ENCODE data around the gene HPN. TPM values are rescaled to one million over a fixed set of nuclear protein-coding genes. Genes with fewer than 3 reads are reported as not detected.

Gene HPN
- total RNA-seq, 1 donor from 2014 or later, result 28.1 TPM

DNA sequence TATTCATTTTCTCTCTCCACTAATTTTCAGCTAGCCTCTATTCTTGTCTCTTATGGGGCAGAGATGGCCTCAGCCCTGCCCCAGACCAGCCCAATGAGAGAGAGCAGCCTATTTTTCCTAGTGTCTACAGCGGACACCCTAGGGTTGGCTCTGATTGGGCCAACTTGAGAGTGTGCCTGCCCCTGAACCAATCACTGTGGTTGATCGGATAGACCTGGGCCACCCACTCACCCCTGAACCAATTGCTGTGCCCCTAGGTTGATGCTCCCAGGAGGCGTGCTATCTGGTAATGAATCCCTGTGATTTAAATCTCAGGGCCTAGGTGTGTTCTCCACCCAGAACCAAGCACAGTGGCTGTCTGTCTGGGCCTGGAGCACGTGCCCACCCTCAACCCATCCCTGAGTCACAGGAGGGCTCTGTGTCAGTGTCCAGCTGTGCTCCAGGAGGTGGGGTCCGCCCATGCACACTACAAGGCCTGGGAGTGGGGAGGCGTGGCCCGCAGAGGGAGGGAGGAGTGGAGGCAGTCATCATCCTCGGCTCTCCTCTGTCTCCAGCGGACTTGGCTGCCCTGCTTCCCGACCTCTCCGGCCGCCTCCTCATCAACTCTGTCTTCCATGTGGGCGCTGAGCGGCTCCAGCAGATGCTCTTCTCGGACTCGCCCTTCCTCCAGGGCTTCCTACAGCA lies 26.1 kb upstream of the HPN start:
- Histone ChIP-seq H3K27ac (no peak overlapping the region), H3K4me3 (no peak overlapping the region), H3K36me3 (peaks cover 87% of the 10 kb centered on the region), H3K9me3 (no peaks in the 10 kb centered on the region), H3K4me1 (peaks cover 47% of the 10 kb centered on the region), H3K27me3 (ENCODE audit: low read depth) (no peaks in the 10 kb centered on the region)
- DNase-seq (no peak), ATAC-seq (no peak)
- no peak for TF ChIP-seq CTCF (IDR thresholded peaks at IDR 0.05)
- intact Hi-C loops (cut with DNase I), result no loop called here

DNA sequence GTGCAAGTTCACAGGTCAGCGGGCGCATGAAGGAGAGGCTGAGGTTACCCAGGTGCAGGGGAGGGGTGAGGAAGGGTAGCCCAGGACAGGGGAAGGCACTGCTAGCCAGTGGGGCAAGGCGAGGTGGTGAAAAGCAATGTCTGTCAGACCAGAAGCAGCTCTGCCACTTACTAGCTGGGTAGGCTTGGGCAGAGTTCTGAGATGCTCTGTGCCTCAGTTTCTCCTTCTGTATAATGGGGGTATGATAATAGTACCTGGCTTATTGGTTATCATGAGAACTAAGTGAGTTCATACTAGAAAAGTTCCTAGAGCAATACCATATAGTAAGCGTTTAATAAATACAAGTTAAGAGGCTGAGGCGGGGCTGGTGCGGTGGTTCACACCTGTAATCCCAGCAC lies 25.6 kb upstream of the HPN start:
- intact Hi-C loops (cut with DNase I), result no loop called here
- Histone ChIP-seq H3K4me3 (no peak overlapping the region), H3K4me1 (peaks cover 42% of the 10 kb centered on the region), H3K36me3 (peaks cover 87% of the 10 kb centered on the region), H3K9me3 (no peaks in the 10 kb centered on the region), H3K27ac (no peak overlapping the region), H3K27me3 (ENCODE audit: low read depth) (no peaks in the 10 kb centered on the region)
- no peak for TF ChIP-seq CTCF (IDR thresholded peaks at IDR 0.05)
- ATAC-seq (no peak), DNase-seq (no peak)

GRCh38 chr19:35017507-35017906 lies 24.0 kb upstream of the HPN start:
- H3K4me3 ChIP-seq, result no peak overlapping the region
- H3K36me3 ChIP-seq, result peaks cover 87% of the 10 kb centered on the region
- ATAC-seq (no peak), DNase-seq (no peak)
- no peaks in the 10 kb centered on the region for H3K9me3 ChIP-seq
- H3K27ac ChIP-seq, result no peak overlapping the region
- no peak for TF ChIP-seq CTCF (IDR thresholded peaks at IDR 0.05)
- intact Hi-C loops (cut with DNase I), result no loop called here
- no peaks in the 10 kb centered on the region for H3K27me3 ChIP-seq (ENCODE audit: low read depth)
- peaks cover 29% of the 10 kb centered on the region for H3K4me1 ChIP-seq

DNA sequence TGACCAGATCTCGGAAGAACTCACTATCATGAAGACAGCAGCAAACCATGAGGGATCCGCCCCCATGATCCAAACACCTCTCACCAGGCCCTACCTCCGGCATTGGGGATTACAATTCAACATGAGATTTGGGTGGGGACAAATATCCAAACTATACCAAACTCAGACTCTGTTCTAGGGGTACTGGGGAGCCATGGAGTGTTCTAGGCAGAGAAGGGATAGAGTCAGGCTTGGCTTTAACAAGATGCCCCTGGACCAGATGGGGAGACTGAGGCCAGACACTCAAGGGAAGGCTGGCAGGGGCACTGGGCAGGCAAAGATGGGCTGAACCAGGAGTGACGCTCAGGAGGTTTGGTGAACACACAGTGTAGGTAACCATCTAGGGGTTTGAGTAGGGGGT lies 23.1 kb upstream of the HPN start:
- Histone ChIP-seq H3K36me3 (peaks cover 96% of the 10 kb centered on the region), H3K4me3 (no peak overlapping the region), H3K4me1 (peaks cover 20% of the 10 kb centered on the region), H3K9me3 (no peaks in the 10 kb centered on the region), H3K27ac (no peak overlapping the region), H3K27me3 (ENCODE audit: low read depth) (no peaks in the 10 kb centered on the region)
- no peak for ATAC-seq
- intact Hi-C loops (cut with DNase I), result no loop called here
- no peak for DNase-seq
- no peak for TF ChIP-seq CTCF (IDR thresholded peaks at IDR 0.05)

DNA sequence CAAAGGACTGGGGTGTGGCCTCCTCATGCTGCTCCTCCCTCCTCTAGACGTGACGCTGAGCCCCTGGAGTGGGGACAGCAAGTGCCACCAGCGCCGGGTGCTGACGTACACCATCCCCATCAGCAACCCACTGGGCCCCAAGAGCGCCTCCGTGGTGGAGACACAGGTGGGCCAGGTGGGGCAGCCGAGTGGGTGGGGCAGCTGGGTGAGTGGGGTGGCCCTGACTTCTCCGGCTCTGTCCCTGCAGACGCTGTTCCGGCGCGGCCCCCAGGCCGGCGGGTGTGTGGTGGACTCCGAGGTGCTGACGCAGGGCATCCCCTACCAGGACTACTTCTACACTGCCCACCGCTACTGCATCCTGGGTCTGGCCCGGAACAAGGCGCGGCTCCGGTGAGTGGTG lies 22.4 kb upstream of the HPN start:
- Histone ChIP-seq H3K27me3 (ENCODE audit: low read depth) (no peaks in the 10 kb centered on the region), H3K4me1 (peaks cover 15% of the 10 kb centered on the region), H3K36me3 (peaks cover 100% of the 10 kb centered on the region), H3K4me3 (no peak overlapping the region), H3K27ac (no peak overlapping the region), H3K9me3 (no peaks in the 10 kb centered on the region)
- DNase-seq (no peak), ATAC-seq (no peak)
- intact Hi-C loops (cut with DNase I), result no loop called here
- TF ChIP-seq CTCF (IDR thresholded peaks at IDR 0.05), result no peak
